Activated CD8-positive, alpha-beta T cell treated with anti-CD3 and anti-CD28 coated beads, Interleukin-2, amount 10 ng/mL, durations not matched to agents 7 days and 5 days (primary cell): ENCODE data around the gene ANKRD60. TPM values are rescaled to one million over a fixed set of nuclear protein-coding genes. Genes with fewer than 3 reads are reported as not detected.

ENCODE experiments used
- ATAC-seq: fragments of 150-1000 bp; cut with Tn5 transposase; one replicate; pipeline ENCODE4 v1.10.0; 2021; ENCODE audit warnings: moderate library complexity
- CTCF ChIA-PET: fragments of 350-600 bp; sonication (Branson Sonifier 250); formaldehyde crosslinking; loops from one replicate; lab custom pipeline; 2021; ENCODE audit warnings: antibody characterized with exemption; lab: Charles Lee
- POLR2A ChIA-PET: fragments of 350-600 bp; sonication (Branson Sonifier 250); formaldehyde crosslinking; loops from one replicate; lab custom pipeline; 2021; ENCODE audit warnings: antibody characterized with exemption; lab: Charles Lee
- DNase-seq: peaks from one replicate; pipeline ENCODE4 v3.0.0-alpha.2; 2020
- H3K27ac Mint-ChIP-seq: one replicate; pipeline ENCODE4 v1.8.0; 2021; ENCODE audit warnings: mild to moderate bottlenecking, mixed read lengths
- H3K27me3 Mint-ChIP-seq: one replicate; pipeline ENCODE4 v1.8.0; 2021; ENCODE audit warnings: low read depth, mixed read lengths
- H3K36me3 Mint-ChIP-seq: one replicate; pipeline ENCODE4 v1.8.0; 2021; ENCODE audit warnings: low read depth, mixed read lengths
- H3K4me1 Mint-ChIP-seq: one replicate; pipeline ENCODE4 v1.8.0; 2021; ENCODE audit warnings: low read depth, mixed read lengths
- H3K4me3 Mint-ChIP-seq: one replicate; pipeline ENCODE4 v1.8.0; 2021; ENCODE audit warnings: mild to moderate bottlenecking, mixed read lengths
- H3K9me3 Mint-ChIP-seq: one replicate; pipeline ENCODE4 v1.8.0; 2022; ENCODE audit warnings: mixed read lengths; ENCODE audit not compliant: insufficient read depth
- total RNA-seq, 2 experiments: library from RNA; stranded (reverse); gene quantifications; one replicate each; pipeline ENCODE4 v1.2.3, GENCODE V29; 2021

ANKRD60 gene
- total RNA-seq, 2 experiments from 2014 or later = not detected

DNA sequence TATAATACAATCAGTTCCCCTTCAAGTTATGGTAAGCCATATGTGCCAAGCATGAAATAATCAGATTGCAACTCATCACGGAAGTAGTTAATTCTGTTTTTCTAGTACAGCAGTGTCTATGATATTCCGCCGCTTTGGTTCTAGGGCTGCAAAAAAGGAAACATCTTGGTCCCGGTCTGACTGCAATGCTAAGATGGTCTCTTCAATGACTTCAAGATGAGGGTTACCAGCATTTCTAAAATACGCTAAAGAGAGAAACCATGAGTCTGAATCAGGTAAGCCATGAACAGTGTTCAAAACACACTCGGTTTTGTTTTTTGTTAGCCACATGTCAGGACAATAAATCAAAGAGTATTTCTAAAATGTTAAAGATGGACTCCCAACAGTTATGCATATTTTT is 3.2 kb upstream of the ANKRD60 start:
- Mint-ChIP-seq H3K27ac (no peak overlapping the region), H3K4me1 (peaks cover 24% of the 10 kb centered on the region), H3K36me3 (peaks cover 17% of the 10 kb centered on the region), H3K4me3 (no peak overlapping the region), H3K27me3 (peaks cover 29% of the 10 kb centered on the region), H3K9me3 (no peaks in the 10 kb centered on the region)
- DNase-seq (no peak), ATAC-seq (no peak)
- ChIA-PET POLR2A (no interaction called here), CTCF (interaction anchor here (1.3 to 3.3 kb wide), 2 partner anchors 7 to 12 kb away, joined by 4 to 14 read pairs; no protein-coding TSS in a partner anchor)

DNA sequence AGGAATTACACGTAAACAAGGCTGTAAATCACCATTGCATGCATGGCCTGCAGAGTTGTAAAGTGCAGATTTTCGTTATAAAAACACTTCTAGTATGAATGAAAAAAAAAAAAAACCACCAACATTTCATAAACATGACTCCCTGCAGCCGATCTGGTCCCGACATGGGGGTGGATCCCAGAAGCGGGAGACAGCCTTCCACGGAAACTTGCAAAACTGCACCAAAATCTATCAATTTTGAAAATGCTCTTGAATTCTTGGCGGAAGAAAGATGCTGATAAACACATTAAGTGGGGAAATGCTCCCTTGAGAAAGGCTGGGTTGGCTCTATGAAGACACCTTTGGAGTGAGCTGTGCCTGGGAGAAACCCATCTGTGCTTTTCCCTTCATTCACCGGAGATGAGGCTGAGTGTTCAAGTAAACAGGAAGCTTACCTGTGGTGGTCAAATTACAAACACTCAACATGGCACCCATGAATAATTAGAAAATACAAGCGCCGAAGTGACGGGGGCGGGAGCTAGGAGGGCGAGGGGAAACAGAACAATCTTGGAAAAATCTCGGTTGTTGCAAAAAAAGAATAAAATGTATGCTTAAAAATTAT is 845 bp upstream of the ANKRD60 start:
- DNase-seq (no peak), ATAC-seq (no peak)
- H3K27ac Mint-ChIP-seq = no peak overlapping the region
- ChIA-PET POLR2A (no interaction called here), CTCF (interaction anchor here (0.7 to 1.8 kb wide), 3 partner anchors 9 to 120 kb away, joined by 3 to 6 read pairs (median 4); no protein-coding TSS in a partner anchor)
- peaks cover 10% of the 10 kb centered on the region for H3K36me3 Mint-ChIP-seq
- H3K9me3 Mint-ChIP-seq = no peaks in the 10 kb centered on the region
- H3K27me3 Mint-ChIP-seq = peaks cover 39% of the 10 kb centered on the region
- peaks cover 8% of the 10 kb centered on the region for H3K4me1 Mint-ChIP-seq
- H3K4me3 Mint-ChIP-seq = peak overlapping the region; percentile 16

DNA sequence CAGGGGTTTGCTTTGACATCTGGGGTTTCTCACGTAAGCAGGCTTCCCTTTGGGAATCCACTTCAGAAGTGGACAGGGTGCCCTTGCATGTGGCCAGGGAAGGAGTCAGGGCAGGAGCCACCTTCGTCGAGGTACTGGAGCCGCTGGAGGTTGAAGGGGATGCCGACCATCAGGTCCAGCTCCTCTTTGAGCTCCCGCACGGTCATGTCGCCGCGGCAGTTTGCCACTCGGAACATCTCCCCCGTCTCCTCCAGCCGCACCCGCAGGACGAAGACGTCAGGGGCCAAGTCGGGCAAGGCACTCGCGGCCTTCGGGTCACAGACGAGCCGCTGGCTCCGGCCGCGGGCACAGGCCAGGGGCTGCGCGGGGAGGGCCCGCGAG is 360 bp downstream of the ANKRD60 start:
- H3K36me3 Mint-ChIP-seq = peaks cover 7% of the 10 kb centered on the region
- ATAC-seq (no peak), DNase-seq (no peak)
- CTCF ChIA-PET = no interaction called here
- POLR2A ChIA-PET = no interaction called here
- peaks cover 43% of the 10 kb centered on the region for H3K27me3 Mint-ChIP-seq
- no peaks in the 10 kb centered on the region for H3K9me3 Mint-ChIP-seq
- peaks cover 8% of the 10 kb centered on the region for H3K4me1 Mint-ChIP-seq
- H3K27ac Mint-ChIP-seq = no peak overlapping the region
- H3K4me3 Mint-ChIP-seq = no peak overlapping the region

DNA sequence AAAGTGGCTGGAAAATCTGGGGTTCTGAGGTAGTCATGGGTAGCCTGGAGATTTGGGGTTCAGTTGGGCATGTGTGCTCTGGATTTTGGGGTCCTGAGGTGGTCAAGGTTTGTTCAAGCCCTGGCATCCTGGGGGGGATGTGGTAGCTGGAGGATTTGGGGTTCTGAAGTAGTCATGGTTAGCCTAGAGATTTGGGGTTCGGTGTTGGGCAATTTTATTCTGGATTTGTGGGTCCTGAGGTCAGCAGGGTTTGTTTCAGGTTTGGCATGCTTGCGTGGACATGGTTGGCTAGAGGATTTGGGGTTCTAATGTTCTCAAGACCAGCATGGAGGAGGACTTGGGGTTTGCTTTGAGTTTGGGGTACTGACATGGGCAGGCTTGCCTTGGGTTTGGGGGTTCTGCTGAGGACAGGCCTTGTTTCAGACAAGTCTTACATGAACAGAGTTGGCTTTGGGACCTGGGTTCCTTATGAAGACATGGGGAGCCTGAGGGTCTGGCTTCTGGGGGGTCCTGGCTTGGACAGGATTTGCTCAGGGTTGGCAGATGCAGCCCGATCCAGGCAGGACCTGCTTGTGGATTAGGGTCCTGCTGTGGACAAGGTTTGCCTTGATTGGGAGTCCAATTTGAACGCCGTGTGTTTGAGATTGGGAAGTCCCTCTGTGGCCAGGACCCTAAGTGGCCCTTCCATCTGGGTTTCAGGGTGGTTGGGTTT is 906 bp downstream of the ANKRD60 start:
- Mint-ChIP-seq H3K27me3 (peaks cover 47% of the 10 kb centered on the region), H3K27ac (no peak overlapping the region), H3K9me3 (no peaks in the 10 kb centered on the region), H3K4me3 (no peak overlapping the region), H3K36me3 (peaks cover 7% of the 10 kb centered on the region), H3K4me1 (peaks cover 8% of the 10 kb centered on the region)
- ATAC-seq = no peak
- ChIA-PET POLR2A (no interaction called here), CTCF (no interaction called here)
- no peak for DNase-seq

DNA sequence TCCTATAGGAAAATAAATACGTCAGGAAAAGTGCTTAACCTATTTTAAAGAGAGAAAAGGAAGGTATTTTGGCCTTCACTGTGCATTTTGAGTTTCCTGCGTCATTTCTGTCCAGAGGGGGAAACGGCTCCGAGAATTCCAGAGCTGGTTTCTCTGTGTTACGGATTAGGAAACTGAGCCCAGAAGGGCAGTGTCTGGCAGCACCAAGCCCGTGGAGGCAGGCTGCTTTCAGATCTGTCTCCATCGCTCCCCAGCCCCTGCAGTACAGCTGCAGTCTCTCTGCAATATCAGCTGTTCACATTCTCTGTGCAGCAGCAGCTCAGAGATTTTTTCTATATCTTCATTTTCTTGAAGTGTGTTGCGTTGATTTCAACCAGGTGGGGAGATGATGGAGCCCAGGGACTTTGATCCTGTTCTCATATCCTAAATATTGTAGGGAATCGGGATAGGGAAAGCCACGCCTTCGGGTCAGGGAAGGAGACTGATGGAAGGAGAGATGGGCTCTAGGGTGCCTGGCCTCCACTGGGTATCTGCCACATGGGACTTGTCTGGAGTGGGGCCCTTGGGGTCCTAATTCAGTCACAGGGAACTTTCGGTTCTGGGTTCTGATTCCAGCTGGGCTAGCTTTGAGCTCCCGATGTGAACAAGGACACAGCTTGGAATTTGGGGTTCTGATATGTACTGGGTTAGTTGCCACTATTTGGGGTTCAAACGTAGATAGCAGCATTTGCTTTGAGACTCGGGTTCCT is 2.8 kb downstream of the ANKRD60 start:
- CTCF ChIA-PET = interaction anchor here (1.1 to 3.1 kb wide), 2 partner anchors 8 to 16 kb away, joined by 3 to 14 read pairs; no protein-coding TSS in a partner anchor
- Mint-ChIP-seq H3K4me3 (no peak overlapping the region), H3K9me3 (no peaks in the 10 kb centered on the region), H3K27ac (no peak overlapping the region), H3K27me3 (peaks cover 56% of the 10 kb centered on the region), H3K4me1 (peaks cover 14% of the 10 kb centered on the region), H3K36me3 (peaks cover 7% of the 10 kb centered on the region)
- DNase-seq (no peak), ATAC-seq (no peak)
- POLR2A ChIA-PET = interaction anchor here (0.6 kb wide), 1 partner anchor 439 kb away, joined by 4 read pairs; no protein-coding TSS in a partner anchor

DNA sequence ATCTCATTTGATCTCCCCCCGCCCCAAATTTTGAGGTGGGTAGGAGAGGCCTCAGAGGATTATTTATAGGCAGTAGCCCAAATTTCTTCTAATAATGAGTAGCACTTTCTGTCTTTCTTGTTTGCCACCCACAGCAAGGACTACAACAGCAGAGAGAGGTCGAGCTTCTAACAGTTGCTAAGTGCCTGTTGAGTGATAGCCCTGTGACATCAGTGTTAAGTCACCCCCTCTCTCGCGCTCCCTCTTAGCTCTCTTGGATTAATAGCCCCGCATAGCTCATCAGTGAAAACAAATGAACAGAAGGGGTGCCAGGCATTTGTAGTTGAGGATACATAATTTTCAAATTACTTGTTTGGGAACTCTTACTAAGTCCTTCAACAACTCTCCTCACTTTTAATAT is 3.5 kb downstream of the ANKRD60 start:
- CTCF ChIA-PET = interaction anchor here (1.1 to 3.1 kb wide), 2 partner anchors 8 to 16 kb away, joined by 3 to 14 read pairs; no protein-coding TSS in a partner anchor
- no peak overlapping the region for H3K4me3 Mint-ChIP-seq
- DNase-seq (no peak), ATAC-seq (no peak)
- H3K9me3 Mint-ChIP-seq = no peaks in the 10 kb centered on the region
- peaks cover 14% of the 10 kb centered on the region for H3K4me1 Mint-ChIP-seq
- no peak overlapping the region for H3K27ac Mint-ChIP-seq
- H3K27me3 Mint-ChIP-seq = peaks cover 57% of the 10 kb centered on the region
- H3K36me3 Mint-ChIP-seq = peaks cover 7% of the 10 kb centered on the region
- POLR2A ChIA-PET = interaction anchor here (0.6 kb wide), 1 partner anchor 439 kb away, joined by 4 read pairs; no protein-coding TSS in a partner anchor

DNA sequence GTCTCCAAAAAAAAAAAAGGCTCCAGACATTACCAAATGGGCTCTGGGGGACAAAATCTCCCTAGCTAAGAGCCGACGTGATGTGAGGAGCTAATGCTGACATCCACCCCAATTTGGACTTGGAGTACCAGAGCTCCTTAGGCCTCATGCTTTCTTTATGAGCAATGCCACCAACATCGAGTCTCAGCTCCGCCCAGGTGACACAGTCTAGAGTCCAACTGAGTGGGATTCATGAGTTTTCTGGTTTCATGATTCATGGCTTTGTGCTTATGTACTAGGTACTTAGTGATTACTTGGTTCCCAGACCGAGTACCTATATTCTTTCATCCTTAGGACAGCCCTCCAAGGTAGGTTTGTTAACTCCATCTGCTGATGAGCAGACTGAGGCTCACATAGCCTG is 4.4 kb downstream of the ANKRD60 start:
- Mint-ChIP-seq H3K27ac (no peak overlapping the region), H3K4me1 (peaks cover 11% of the 10 kb centered on the region), H3K36me3 (peaks cover 3% of the 10 kb centered on the region), H3K27me3 (peaks cover 54% of the 10 kb centered on the region), H3K9me3 (no peaks in the 10 kb centered on the region), H3K4me3 (no peak overlapping the region)
- ChIA-PET CTCF (interaction anchor here (0.6 to 3.1 kb wide), 2 partner anchors 9 to 152 kb away, joined by 4 to 14 read pairs; no protein-coding TSS in a partner anchor), POLR2A (no interaction called here)
- DNase-seq (no peak), ATAC-seq (no peak)

DNA sequence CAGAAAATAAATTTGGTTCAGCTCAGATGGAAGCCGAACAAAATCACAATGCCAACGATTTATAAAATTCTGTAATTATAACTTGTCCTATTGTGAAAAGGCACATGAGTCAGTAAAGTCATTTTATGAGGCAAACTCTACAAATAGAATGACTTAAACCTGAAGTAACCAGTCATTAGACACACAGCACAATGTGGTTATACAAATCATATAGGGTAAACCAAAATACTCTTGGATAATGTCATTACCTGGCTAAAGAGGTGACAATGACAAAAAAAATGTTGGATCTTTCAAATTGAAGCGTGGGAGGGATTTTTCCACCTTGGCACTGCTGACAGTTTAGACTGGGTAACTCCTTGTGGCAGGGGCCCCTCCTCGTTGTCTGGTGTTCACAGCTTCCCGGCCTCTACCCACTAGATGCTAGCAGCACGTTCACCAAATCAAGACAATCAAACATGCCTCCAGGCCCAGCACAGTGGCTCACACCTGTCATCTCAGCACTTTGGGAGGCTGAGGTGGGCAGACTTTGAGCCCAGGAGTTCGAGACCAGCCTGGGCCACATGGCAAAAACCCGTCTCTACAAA is 5.0 kb downstream of the ANKRD60 start:
- no peaks in the 10 kb centered on the region for H3K36me3 Mint-ChIP-seq
- ATAC-seq (no peak), DNase-seq (no peak)
- ChIA-PET POLR2A (no interaction called here), CTCF (interaction anchor here (3.1 kb wide), 1 partner anchor 10 kb away, joined by 14 read pairs; no protein-coding TSS in a partner anchor)
- H3K4me1 Mint-ChIP-seq = peaks cover 6% of the 10 kb centered on the region
- H3K27ac Mint-ChIP-seq = no peak overlapping the region
- no peak overlapping the region for H3K4me3 Mint-ChIP-seq
- H3K27me3 Mint-ChIP-seq = peaks cover 49% of the 10 kb centered on the region
- no peaks in the 10 kb centered on the region for H3K9me3 Mint-ChIP-seq

DNA sequence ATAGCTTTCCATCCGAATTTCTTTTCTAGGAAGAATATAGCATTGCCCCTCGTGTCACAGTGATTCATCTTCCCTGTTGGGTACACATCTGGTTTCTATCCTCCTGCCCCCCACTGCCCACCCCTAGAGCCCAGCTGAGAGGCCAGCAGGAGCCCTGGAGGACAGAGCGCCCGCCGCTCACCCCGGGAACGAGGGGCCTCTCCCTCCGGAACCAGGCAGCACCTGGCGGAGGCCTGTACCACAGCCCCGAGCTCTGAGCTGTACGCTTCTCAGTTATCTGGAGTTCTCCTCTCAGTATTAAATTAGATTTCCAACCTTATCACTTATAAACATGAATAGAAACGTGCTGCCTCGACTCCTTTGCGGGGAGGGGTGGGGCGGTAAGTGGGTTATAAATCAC is 6.0 kb downstream of the ANKRD60 start:
- Mint-ChIP-seq H3K36me3 (no peaks in the 10 kb centered on the region), H3K27ac (no peak overlapping the region), H3K27me3 (peaks cover 42% of the 10 kb centered on the region), H3K9me3 (no peaks in the 10 kb centered on the region), H3K4me3 (no peak overlapping the region), H3K4me1 (peaks cover 6% of the 10 kb centered on the region)
- ATAC-seq (no peak), DNase-seq (no peak)
- CTCF ChIA-PET = no interaction called here
- POLR2A ChIA-PET = no interaction called here

DNA sequence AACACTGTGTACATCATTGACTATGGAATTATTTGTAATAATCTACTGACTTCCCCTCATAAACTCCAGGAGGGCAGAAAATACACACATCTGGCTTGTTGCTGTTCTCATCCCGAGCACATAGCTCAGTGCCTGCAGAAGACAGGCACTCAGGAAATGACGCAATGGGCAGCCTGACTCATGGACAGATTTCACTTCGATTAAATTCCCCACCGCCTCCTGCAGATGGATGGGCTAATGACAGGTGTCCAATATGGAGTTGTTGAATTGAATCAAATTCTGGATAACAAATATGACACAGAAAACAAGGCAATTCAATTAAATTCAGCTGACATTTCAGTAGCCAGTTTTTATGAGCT is 9.1 kb downstream of the ANKRD60 start:
- Mint-ChIP-seq H3K9me3 (no peaks in the 10 kb centered on the region), H3K27ac (no peak overlapping the region), H3K36me3 (no peaks in the 10 kb centered on the region), H3K27me3 (peaks cover 26% of the 10 kb centered on the region), H3K4me1 (peaks cover 6% of the 10 kb centered on the region), H3K4me3 (no peak overlapping the region)
- DNase-seq (no peak), ATAC-seq (no peak)
- POLR2A ChIA-PET = no interaction called here
- CTCF ChIA-PET = interaction anchor here (1.0 to 2.4 kb wide), 5 partner anchors 9 to 24 kb away, joined by 3 to 9 read pairs (median 4); no protein-coding TSS in a partner anchor

DNA sequence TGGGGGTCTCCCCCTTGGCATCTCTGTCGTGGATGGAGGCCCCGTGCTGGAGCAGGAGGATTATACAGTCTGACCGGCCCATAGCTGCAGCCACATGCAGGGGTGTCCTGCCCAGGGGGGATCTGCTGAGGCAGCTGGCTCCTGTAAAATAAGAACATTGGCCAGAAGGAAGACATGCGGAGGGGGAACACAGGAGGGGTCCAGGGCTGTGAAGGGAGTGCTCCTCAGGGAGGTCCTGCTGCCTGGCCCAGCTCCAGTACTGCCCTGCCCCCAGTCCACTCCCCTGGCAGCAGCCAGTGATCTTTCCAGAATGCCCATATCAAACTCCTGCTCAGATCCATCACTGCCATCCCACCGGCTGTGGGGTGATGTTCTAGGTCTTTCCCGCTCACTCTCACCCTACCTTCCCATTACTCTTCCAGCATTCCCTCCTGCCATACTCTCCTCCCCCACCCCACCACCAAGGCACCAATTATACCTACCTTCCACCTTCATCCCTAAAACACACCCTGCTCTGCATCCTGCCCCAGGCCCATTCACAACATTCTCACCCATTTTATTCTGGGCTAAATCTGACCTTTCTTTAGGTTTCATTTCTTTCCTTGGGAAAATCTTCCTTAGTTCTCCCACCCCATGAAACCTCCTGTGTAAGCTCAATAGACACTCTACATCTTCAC is 9.7 kb downstream of the ANKRD60 start:
- POLR2A ChIA-PET = no interaction called here
- H3K36me3 Mint-ChIP-seq = no peaks in the 10 kb centered on the region
- CTCF ChIA-PET = interaction anchor here (1.4 to 2.4 kb wide), 3 partner anchors 12 to 17 kb away, joined by 3 to 8 read pairs (median 4); no protein-coding TSS in a partner anchor
- ATAC-seq (no peak), DNase-seq (no peak)
- no peak overlapping the region for H3K27ac Mint-ChIP-seq
- no peaks in the 10 kb centered on the region for H3K9me3 Mint-ChIP-seq
- no peak overlapping the region for H3K4me3 Mint-ChIP-seq
- H3K27me3 Mint-ChIP-seq = peaks cover 29% of the 10 kb centered on the region
- peaks cover 6% of the 10 kb centered on the region for H3K4me1 Mint-ChIP-seq
